Hematopoietic multipotent progenitor cell treated with erythropoietin and hydrocortisone succinate and interleukin-3 and kit ligand, for 17 days (in vitro differentiated cells): ENCODE data around the gene SLCO2A1.
"Not testable (repeated sequence)": the region's sequence is repeated elsewhere in the genome, so short reads cannot be mapped to it uniquely, and the experiment has no call there.

Source experiments
- DNase-seq: peaks from one replicate; pipeline ENCODE4 v3.0.0-alpha.2; 2015; ENCODE audit warnings: low spot score

SLCO2A1 gene

GRCh38 chr3:134029734-134030378, at the start of gene SLCO2A1:
Gene SLCO2A1 (minus strand): TSS chr3:134029925. CDS start chr3:134029802, 123 bp downstream.
- no peak for DNase-seq

DNA sequence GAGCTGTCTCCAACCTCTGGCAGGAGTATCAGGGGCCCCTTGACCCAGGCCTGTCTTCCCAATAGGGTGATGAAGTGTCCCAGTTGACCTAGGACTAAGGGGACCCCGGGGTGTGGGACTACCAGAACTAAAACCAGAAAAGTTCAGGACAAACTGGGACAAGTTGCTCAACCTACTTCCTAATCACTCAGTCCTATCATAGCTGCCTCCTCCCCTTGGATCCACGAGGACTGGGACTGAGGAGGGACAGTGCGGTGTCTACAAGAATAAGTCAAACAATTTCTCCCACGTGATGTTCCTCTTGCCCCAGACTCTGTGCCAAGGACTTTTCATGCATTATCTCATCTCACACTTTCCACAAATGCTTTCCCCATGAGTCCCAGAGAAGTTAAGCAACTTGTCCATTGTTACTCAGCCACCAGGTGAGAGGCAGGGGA, 49.4 kb upstream of the SLCO2A1 start:
- DNase-seq, result no peak

- no peak for DNase-seq
These were observed 48.6 kb upstream of the SLCO2A1 start for GRCh38 chr3:134078169-134078831.

GRCh38 chr3:134077649-134078161, 48.0 kb upstream of the SLCO2A1 start:
- no peak for DNase-seq

GRCh38 chr3:134076851-134077250, 47.1 kb upstream of the SLCO2A1 start:
- DNase-seq, result no peak

GRCh38 chr3:134075846-134076245, 46.1 kb upstream of the SLCO2A1 start:
- DNase-seq, result no peak

- DNase-seq, result no peak
These were observed 45.8 kb upstream of the SLCO2A1 start for GRCh38 chr3:134075568-134075825.

GRCh38 chr3:134074790-134075567, 45.3 kb upstream of the SLCO2A1 start:
- DNase-seq, result no peak

DNA sequence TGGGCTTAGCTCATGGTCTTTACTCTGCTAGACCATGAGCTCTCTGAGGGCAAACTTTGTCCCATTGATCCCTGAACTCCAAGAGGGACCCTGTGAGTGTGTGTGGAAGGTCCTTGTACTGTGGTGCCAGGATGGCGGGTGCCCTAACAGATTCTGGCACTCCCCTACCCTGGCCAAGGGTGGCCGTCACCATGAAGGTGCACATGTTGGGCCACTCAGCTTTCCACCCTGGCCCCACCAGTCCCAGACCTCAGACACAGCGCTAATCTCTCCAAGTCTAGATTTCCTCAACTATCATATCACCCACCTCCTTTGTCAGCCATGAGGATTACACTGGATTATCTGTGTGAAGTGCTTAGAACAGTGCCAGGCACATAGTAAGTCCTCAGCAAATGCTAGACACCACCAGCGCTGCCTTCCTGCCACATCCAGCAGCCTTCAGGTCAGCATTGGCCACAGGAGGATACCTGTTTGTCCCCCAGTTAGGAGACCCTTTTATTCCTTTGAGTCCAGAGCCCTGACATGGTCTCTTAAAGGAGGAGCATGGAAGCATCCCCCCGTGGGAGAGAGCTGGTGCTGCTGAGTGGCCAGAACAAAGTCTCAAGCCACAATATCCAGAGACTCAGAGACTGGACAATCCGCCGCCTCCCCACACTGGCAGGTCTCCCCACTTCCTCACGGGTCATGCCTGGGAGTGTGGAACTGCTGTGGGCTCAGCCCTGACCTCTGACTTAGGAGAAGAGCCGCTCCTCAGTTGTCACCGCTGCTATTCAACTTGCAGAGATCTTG, 44.5 kb upstream of the SLCO2A1 start:
- DNase-seq, result no peak

GRCh38 chr3:134073583-134073945, 43.8 kb upstream of the SLCO2A1 start:
- DNase-seq, result no peak

DNA sequence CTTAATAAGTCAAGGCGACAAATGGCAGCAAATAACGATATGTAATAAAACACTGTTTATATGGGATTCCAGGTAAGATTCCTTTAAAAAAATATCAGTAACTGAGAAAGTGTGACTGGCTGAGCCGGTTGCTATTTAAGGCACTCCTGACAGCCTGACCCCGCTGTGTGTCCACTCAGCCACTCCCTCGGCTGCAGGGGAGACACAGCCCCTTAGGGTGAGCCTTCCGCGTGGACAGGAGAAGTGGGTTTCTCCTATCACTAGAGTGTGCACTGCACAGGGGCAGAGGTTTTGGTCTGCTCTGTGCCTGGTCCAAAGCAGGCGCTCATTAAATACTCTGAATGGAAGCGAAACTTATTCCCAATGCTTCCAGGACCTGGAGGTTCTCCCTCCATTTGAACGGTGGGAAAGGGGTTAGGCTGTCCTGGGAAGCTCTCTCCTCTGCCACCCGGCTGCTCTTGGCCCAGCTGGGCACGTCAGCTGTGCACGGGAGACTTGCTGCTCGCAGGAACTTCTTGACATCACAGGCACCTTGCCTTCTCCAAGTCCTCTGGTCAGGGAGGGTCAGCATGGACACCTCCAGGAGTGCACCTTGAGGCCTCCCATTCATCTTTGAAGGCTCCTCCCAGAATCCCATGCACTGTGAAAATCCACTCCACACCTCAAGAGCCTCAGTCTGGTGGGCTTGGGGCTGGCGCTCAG, 43.3 kb upstream of the SLCO2A1 start:
- no peak for DNase-seq

DNA sequence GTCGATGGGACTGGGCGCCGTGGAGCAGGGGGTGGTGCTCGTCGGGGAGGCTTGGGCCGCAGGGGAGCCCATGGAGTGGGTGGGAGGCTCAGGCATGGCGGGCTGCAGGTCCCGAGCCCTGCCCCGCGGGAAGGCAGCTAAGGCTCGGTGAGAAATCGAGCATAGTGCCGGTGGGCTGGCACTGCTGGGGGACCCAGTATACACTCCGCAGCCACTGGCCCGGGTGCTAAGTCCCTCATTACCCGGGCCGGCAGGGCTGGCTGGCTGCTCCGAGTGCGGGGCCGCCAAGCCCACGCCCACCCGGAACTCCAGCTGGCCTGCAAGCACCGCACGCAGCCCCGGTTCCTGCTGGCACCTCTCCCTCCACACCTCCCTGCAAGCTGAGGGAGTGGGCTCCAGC, 40.6 kb upstream of the SLCO2A1 start:
- not testable (repeated sequence) for DNase-seq

GRCh38 chr3:134068429-134068828, 38.7 kb upstream of the SLCO2A1 start:
- DNase-seq, result no peak

GRCh38 chr3:134067531-134068161, 37.9 kb upstream of the SLCO2A1 start:
- no peak for DNase-seq

DNA sequence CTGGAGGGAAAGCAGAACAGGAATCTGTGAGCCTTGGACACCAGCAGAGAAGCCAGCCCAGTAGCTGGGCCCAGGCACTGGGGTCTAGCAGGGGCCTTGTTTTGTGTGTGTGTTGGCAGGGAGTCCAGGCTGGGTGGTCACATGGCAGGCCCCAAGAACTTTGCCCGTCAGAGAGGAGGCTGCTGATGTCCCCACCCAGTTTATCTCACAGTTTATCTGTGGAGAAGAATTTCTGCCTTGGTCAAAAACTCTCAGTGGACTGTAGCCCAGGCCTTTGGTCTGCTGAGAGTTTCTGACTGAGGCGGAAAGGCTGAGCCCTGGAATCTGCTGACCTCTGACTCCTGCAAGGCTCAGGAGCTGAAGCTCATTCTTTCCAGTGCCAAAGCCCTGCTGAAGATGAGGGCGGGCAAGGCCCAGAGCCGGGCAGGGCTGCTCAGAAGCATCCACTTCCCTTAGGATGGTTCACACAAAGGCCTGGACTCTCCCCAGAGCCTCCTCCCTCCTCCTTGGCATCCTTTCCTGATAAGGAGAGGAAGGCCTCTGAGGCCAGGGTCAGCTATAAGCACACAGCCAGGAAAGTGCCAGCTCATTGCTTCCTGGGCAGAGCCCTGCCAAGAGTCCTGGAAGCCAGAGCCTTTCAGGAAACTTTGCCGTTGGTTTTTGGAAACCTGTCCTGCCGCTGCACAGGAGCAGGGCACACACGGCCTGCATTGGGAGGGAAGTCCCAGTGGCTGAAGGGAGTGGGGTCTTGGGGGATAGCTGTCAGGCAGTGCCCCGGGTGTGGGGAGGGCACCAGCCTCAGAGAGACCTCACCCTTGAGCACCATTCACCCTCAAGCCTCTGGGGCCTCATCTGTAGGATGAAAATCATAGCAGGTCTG, 37.2 kb upstream of the SLCO2A1 start:
- DNase-seq, result no peak

DNA sequence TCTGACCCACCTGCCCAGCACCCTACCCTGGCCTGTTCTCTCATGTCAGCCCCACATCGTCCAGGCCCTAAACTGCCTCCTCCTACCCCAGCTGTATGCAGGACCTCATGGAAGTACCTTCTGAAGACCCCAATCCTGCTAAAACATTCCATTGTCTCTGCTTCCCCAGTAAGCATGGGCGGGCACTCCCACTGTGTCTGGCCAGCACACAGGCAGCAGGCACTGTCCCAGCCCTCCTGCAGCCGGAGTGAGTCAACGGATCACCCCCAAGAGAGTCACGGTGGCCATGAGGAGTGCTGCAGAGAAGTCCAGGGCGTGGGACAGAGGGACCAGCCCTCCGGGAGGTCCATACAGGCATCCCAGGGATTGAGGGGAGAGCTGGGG, 36.4 kb upstream of the SLCO2A1 start:
- DNase-seq, result no peak

- DNase-seq, result no peak
These were observed 35.8 kb upstream of the SLCO2A1 start for GRCh38 chr3:134065252-134066157.

- DNase-seq, result no peak
These were observed 34.4 kb upstream of the SLCO2A1 start for GRCh38 chr3:134064081-134064480.

GRCh38 chr3:134061401-134061800, 31.7 kb upstream of the SLCO2A1 start:
- no peak for DNase-seq
